HG03575 (cell line): ENCODE results near the gene WWC2.
"Not testable (repeated sequence)": the region's sequence is repeated elsewhere in the genome, so short reads cannot be mapped to it uniquely, and the experiment has no call there.

Experiments
- ATAC-seq: cut with Tn5 transposase; IDR thresholded peaks from one replicate; pipeline ENCODE4 v1.9.1; 2021; ENCODE audit not compliant: unreplicated experiment, insufficient number of reproducible peaks, low FRiP score; ENCODE audit errors: extremely low read depth

WWC2 gene

GRCh38 chr4:183186813-183187212, 87.8 kb downstream of the WWC2 start:
- no peak for ATAC-seq

- no peak for ATAC-seq
These were observed 92.0 kb downstream of the WWC2 start for GRCh38 chr4:183190900-183191527.

- ATAC-seq, result no peak
These were observed 92.6 kb downstream of the WWC2 start for GRCh38 chr4:183191630-183192029.

DNA sequence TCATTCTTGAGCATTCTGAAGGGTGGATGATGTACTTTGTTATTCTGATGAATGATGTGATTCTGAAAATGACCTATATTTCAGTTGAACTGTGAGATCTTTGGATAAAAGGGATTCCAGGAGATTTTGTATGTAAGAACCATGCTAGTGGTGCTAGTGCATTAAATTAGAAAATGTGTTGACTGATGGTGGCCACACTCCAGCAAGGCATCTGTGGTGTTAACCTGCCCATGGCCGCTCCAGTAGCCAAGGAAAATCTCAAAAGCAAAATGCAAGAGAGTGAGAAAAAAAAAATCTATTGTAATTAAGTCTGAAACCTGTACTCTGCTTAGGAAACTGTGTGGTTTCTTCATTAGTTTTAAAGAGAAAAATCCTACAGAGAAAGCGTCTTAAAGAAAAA, 93.5 kb downstream of the WWC2 start:
- no peak for ATAC-seq

DNA sequence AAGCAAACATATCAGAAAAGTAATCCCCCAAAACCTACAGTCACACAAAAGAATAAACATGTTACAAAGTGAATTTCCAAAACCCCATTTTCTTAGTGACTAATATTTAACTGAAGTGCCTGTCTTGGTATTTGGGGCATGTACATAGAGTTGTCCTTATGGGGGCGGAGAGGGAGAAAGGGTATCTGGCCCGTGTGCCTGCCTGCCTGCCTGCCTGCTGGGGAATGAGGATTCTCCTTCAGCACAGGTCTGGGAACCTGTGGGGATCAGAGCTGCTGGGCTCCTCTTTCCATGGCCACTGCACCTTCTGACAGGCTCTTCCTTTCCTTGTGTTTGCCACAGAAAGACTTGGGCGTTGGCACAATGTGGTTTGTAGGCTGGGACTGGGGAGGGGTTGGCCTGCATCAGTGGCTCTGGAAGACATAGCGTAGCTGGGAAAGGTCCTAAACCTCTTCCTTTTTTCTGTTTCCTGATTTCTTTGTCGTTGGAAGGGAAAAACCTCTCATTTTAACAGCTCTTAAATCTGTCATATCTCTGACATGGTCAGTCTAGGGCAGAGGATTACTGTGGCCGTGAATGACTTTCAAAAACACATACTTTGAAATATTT, 94.8 kb downstream of the WWC2 start:
- ATAC-seq, result not testable (repeated sequence)

- ATAC-seq, result no peak
These were observed 96.5 kb downstream of the WWC2 start for GRCh38 chr4:183195534-183195933.

GRCh38 chr4:183197140-183197539, 98.1 kb downstream of the WWC2 start:
- no peak for ATAC-seq

- no peak for ATAC-seq
These were observed 101.4 kb downstream of the WWC2 start for GRCh38 chr4:183200453-183200852.

DNA sequence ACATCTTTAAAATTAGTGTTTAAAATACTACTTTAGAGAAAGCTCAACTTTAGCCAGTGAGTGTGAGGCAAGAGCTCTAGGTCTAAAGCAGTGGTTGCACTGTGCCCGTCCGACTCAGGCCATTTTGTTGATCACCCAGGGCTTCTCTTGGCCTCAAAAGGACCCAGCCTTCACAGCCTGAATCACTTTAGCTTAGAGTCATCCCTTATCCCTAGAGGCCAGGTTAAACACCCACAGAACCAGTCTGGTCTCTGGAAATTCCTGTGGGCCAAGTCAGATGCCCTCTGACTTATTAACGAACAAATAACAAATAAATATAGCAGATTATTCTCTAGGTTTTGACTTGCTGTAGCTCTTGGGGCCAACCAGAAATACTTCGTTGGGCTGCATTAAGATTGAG, 102.3 kb downstream of the WWC2 start:
- no peak for ATAC-seq

- ATAC-seq, result no peak
These were observed 103.5 kb downstream of the WWC2 start for GRCh38 chr4:183202523-183202922.

- no peak for ATAC-seq
These were observed 105.7 kb downstream of the WWC2 start for GRCh38 chr4:183204793-183205192.

- ATAC-seq, result no peak
These were observed 106.1 kb downstream of the WWC2 start for GRCh38 chr4:183205193-183205592.

- no peak for ATAC-seq
These were observed 106.7 kb downstream of the WWC2 start for GRCh38 chr4:183205709-183206108.

- ATAC-seq, result no peak
These were observed 112.5 kb downstream of the WWC2 start for GRCh38 chr4:183211533-183211932.

- ATAC-seq, result no peak
These were observed 114.9 kb downstream of the WWC2 start for GRCh38 chr4:183213996-183214395.

- ATAC-seq, result no peak
These were observed 115.9 kb downstream of the WWC2 start for GRCh38 chr4:183214912-183215488.

DNA sequence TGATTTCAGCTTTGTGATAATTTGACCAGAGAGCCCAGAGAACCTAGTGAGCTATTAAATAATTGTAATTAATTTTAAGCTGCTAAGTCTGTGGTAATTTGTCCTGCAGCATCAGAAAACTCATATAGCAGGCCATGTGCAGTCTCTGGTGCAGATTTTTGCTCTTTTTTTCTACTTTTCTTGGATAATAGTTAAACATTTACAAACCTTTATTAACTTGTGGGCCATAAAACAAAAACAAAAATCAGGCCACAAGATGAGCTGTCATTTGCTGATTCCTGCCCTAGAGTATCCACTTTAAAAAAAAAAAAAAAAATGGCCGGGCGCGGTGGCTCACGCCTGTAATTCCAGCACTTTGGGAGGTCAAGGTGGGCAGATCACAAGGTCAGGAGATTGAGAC, 121.2 kb downstream of the WWC2 start:
- ATAC-seq, result no peak

DNA sequence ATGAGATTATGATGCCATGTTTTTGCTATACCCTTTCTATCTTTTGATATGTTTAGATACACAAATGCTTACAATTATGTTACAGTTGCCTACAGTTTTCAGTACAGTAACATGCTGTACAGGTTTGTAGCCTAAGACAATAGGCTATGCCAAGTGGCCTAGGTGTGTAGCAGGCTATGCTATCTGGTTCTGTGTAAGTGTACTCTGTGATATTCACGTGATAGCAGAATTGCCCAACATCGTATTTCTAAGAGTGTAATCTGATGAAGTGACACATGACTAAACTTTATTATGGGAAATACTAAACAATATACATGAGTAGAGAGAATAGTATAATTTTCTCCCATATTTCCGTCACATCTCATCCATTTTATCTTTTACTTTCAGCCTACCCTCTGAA, 124.0 kb downstream of the WWC2 start:
- ATAC-seq, result no peak

DNA sequence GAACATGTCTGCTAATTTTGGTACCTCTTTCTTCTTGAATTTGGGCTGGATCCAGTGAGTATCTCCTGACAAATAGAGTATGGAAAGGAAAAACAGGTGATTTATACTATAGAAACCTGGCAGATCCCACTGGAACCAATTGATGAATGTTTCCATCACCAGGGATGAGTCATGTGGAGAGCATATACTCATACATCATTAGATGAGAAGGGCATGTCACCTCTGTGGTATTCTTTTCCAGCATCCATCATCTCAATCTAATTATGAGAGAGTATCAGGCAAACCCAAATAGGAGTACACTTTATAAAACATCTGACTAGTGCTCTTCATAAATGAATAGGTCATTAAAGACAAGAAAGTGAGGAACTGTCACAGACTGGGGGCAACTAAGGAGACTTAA, 130.3 kb downstream of the WWC2 start:
- no peak for ATAC-seq

- ATAC-seq, result no peak
These were observed 141.7 kb downstream of the WWC2 start for GRCh38 chr4:183240581-183241321.
